H1 (cell line): ENCODE data around the gene FGF14.

Source experiments
- ATF2 ChIP-seq: IDR thresholded peaks from 2 replicates; pipeline ENCODE4 v1.6.1; 2012; ENCODE audit warnings: low read length, inconsistent platforms
- CTCF ChIP-seq, 3 experiments: IDR thresholded peaks; 1 replicate in 2 of 3; 2 replicates in 1 of 3; pipeline versions ENCODE4 v1.5.1 to v1.6.1; 2011; ENCODE audit warnings: low read length in 3 of 3, mild to moderate bottlenecking in 3 of 3, inconsistent platforms in 2 of 3, low read depth in 1 of 3, moderate library complexity in 1 of 3; ENCODE audit not compliant: insufficient read depth in 1 of 3; ENCODE audit errors: control extremely low read depth in 1 of 3
- FOSL1 ChIP-seq: IDR thresholded peaks from 2 replicates; pipeline ENCODE4 v1.6.1; 2011; ENCODE audit warnings: mild to moderate bottlenecking, low read depth, low read length, moderate library complexity; ENCODE audit not compliant: insufficient read depth
- GABPA ChIP-seq: IDR thresholded peaks from 2 replicates; pipeline ENCODE4 v1.6.1; 2011; ENCODE audit warnings: mild to moderate bottlenecking, low read length, moderate library complexity, borderline replicate concordance; ENCODE audit not compliant: insufficient read depth
- POLR2A ChIP-seq, 2 experiments: IDR thresholded peaks; 1 replicate in 1 of 2; 2 replicates in 1 of 2; pipeline ENCODE4 v1.6.1; 2011; ENCODE audit warnings: low read depth in 2 of 2, low read length in 2 of 2, mild to moderate bottlenecking in 2 of 2; ENCODE audit errors: control extremely low read depth in 1 of 2
- RFX5 ChIP-seq: IDR thresholded peaks from 2 replicates; pipeline ENCODE4 v1.6.1; 2011; ENCODE audit warnings: low read depth, low read length, improper control_type of control experiment, borderline replicate concordance
- RXRA ChIP-seq: IDR thresholded peaks from 2 replicates; pipeline ENCODE4 v1.6.1; 2011; ENCODE audit warnings: low read depth, mild to moderate bottlenecking, low read length, moderate library complexity; ENCODE audit not compliant: insufficient read depth
- SP1 ChIP-seq: IDR thresholded peaks from 2 replicates; pipeline ENCODE4 v1.6.1; 2011; ENCODE audit warnings: low read depth, low read length
- SUZ12 ChIP-seq: fragments of 200-600 bp; sonication (generic); IDR thresholded peaks from 2 replicates; pipeline ENCODE4 v1.6.1; 2012; ENCODE audit warnings: mild to moderate bottlenecking, inconsistent platforms, low read length, moderate library complexity, mixed read lengths
- YY1 ChIP-seq: IDR thresholded peaks from 2 replicates; pipeline ENCODE4 v1.6.1; 2011; ENCODE audit warnings: low read depth, mild to moderate bottlenecking, low read length

DNA sequence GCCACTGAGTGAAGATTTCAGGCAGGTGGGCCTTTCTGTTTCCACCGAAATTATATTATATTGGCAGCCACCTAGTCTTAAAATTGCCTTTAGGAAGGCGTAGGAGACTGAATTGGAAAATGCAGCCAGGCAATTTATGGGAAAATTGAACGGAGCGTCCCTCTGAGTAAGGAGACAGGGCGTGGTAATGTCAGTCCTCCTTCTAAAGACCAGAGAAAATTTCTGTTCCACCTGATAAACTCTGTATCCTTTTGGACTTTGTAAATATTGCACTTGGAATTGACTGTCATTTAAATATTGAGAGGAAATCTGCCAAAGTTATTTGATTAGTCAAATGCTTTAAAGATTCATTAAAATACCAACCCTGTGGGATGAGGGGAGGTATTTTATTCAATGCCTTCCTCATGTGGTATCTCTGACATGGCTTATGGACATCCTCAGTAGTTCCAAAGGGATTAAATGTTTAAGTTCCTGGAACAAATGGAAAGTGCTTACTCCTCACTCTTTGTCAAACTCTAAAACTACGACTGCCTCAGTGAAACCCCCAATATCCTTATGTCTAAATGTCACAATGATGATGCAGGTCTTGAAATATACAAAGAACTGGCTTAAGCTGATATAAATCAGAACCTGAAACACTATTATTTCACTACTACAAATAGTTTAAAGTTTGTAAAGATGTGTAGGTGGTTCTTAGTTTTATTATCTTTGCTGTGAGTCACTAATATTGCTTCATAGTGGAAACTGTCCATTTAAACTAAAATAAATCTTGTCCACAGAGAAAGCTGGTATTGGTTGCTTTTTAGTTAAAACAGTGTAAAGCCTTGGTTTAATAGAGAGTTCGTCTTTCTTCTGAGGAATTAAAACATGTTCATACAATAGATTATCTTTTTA, 203.2 kb downstream of the FGF14 start:
- TF ChIP-seq YY1 (no peak), FOSL1 (no peak), ATF2 (no peak), RXRA (no peak), CTCF (IDR thresholded peaks at IDR 0.05; ENCODE audit: control extremely low read depth in 1 of 3, insufficient read depth in 1 of 3, low read depth in 1 of 3, low read length in 3 of 3) (no peak), GABPA (no peak), POLR2A (IDR thresholded peaks at IDR 0.05; ENCODE audit: control extremely low read depth in 1 of 2, low read depth in 2 of 2, low read length in 2 of 2) (no peak), SUZ12 (no peak), SP1 (no peak), RFX5 (no peak)
